Stomach (tissue), 9 donors: Measurements from ENCODE around the gene NTM. TPM values are rescaled to one million over a fixed set of nuclear protein-coding genes. Genes with fewer than 3 reads are reported as not detected.
A peak's percentile ranks its signal among the peaks of the same experiment; 100 is the strongest.

Source experiments
- DNase-seq, 2 donors: peaks; one replicate each; pipeline versions ENCODE4 v3.0.0 to v3.0.0-alpha.2; 2013 to 2019
- H3K27ac ChIP-seq, 5 donors: fragments of 200-600 bp in 4 of 5; sonication (generic) in 4 of 5; one replicate each; pipeline ENCODE4 v1.5.1; 2013 to 2019; ENCODE audit warnings: mild to moderate bottlenecking in 1 of 5, moderate library complexity in 1 of 5
- H3K27me3 ChIP-seq, 3 donors: fragments of 200-600 bp; sonication (generic); one replicate each; pipeline ENCODE4 v1.5.1; 2017 to 2019; ENCODE audit warnings: mixed run types in 1 of 3
- H3K36me3 ChIP-seq, 4 donors: fragments of 200-600 bp; sonication (generic); 1 replicate in 3 of 4; 2 replicates in 1 of 4; pipeline ENCODE4 v1.5.1; 2016 to 2019
- H3K4me1 ChIP-seq, 4 donors: fragments of 200-600 bp; sonication (generic); one replicate each; pipeline ENCODE4 v1.5.1; 2016 to 2019
- H3K4me3 ChIP-seq, 4 donors: fragments of 200-600 bp; sonication (generic) in 3 of 4; one replicate each; pipeline ENCODE4 v1.5.1; 2016 to 2019; ENCODE audit warnings: mild to moderate bottlenecking in 1 of 4
- H3K9me3 ChIP-seq, 4 donors: fragments of 200-600 bp; sonication (generic); one replicate each; pipeline ENCODE4 v1.5.1; 2016 to 2019
- CTCF ChIP-seq, 7 experiments: fragments of 450-650 bp in 4 of 7; fragments of 200-600 bp in 3 of 7; sonication (generic) in 3 of 7; IDR thresholded peaks; one replicate each; pipeline ENCODE4 v1.5.1; 2016 to 2019; ENCODE audit warnings: antibody characterized with exemption in 7 of 7, control low read depth in 2 of 7, mild to moderate bottlenecking in 1 of 7
- EP300 ChIP-seq: sonication (generic); formaldehyde crosslinking; IDR thresholded peaks from one replicate; pipeline ENCODE4 v1.6.1; 2017; ENCODE audit warnings: antibody characterized with exemption
- POLR2A ChIP-seq, 4 donors: fragments of 450-650 bp; IDR thresholded peaks; one replicate each; pipeline ENCODE4 v1.6.1; 2016; ENCODE audit warnings: antibody characterized with exemption in 4 of 4, control low read depth in 2 of 4, mild to moderate bottlenecking in 1 of 4, moderate library complexity in 1 of 4
- POLR2AphosphoS5 ChIP-seq, 3 donors: sonication (generic); formaldehyde crosslinking; IDR thresholded peaks; one replicate each; pipeline ENCODE4 v1.6.1; 2016; ENCODE audit warnings: antibody characterized with exemption in 3 of 3
- WGBS, 5 donors: extraction: QIAGEN DNeasy Blood & Tissue Kit in 3 of 5; methylation state at CpG; one replicate each; pipeline versions ENCODE4 v1.1.5 to v1.1.7; 2013 to 2018; 5-methylcytosine and 5-hydroxymethylcytosine counted together
- intact Hi-C: fragments of 100-400 bp; cut with DNase I; formaldehyde crosslinking; loops from one replicate; pipeline ENCODE4 v1.15.1; 2023; ENCODE audit warnings: low total_unique reads
- polyA plus RNA-seq, 3 donors: library from polyadenylated mRNA; stranded (reverse); fragments of 200-250 nt; gene quantifications; one replicate each; pipeline ENCODE4 v1.2.3, GENCODE V29; 2013
- total RNA-seq, 5 donors: library from RNA; depleted of rRNA; stranded (reverse); fragments of >200 nt; gene quantifications; one replicate each; pipeline versions ENCODE4 v1.1.0 to v1.2.3, GENCODE V29; 2014 to 2016
- donor health status: healthy with polysubstance abuse.
- donor health status: Bipolar disorder and iron deficiency.
- donor health status: healthy.

NTM gene
- total and polyA plus RNA-seq, 8 donors, result 0.50 to 8.4 (median 1.3) TPM; not detected in 3

- no peaks in the 10 kb centered on the region for H3K9me3 ChIP-seq
- DNase-seq, result peak; percentile 34 to 88
- H3K27me3 ChIP-seq, result peaks cover 0 to 5% (median 0%) of the 10 kb centered on the region in 3 donors
- H3K4me1 ChIP-seq, result no peaks in the 10 kb centered on the region
- 42 to 54% (median 43%) methylated on average over 10 of the region's 10 CpGs for WGBS, 5 donors
- no peak overlapping the region for H3K4me3 ChIP-seq
- intact Hi-C loops, result no loop called here
- no peak for TF ChIP-seq POLR2A (IDR thresholded peaks at IDR 0.05)
- TF ChIP-seq CTCF (IDR thresholded peaks at IDR 0.05), result peak in 3 of 7 experiments; percentile 19 to 27 (median 23)
- H3K36me3 ChIP-seq, result no peaks in the 10 kb centered on the region
- H3K27ac ChIP-seq, result no peak overlapping the region
These were observed 497.2 kb downstream of the NTM start for GRCh38 chr11:131867457-131868257.

GRCh38 chr11:131868629-131869507 is 498.5 kb downstream of the NTM start:
- H3K27me3 ChIP-seq, result peaks cover 0 to 5% (median 0%) of the 10 kb centered on the region in 3 donors
- intact Hi-C loops, result no loop called here

GRCh38 chr11:131870305-131870704 is 499.9 kb downstream of the NTM start:
- TF ChIP-seq CTCF (IDR thresholded peaks at IDR 0.05), result no peak
- no peak for TF ChIP-seq POLR2AphosphoS5 (IDR thresholded peaks at IDR 0.05)
- TF ChIP-seq POLR2A (IDR thresholded peaks at IDR 0.05), result no peak
- H3K27me3 ChIP-seq, result peaks cover 0 to 5% (median 0%) of the 10 kb centered on the region in 3 donors
- H3K4me3 ChIP-seq, result no peak overlapping the region
- H3K36me3 ChIP-seq, result no peaks in the 10 kb centered on the region
- DNase-seq, result no peak
- WGBS, 5 donors, result 59 to 83% (median 70%) methylated on average over 2 of the region's 2 CpGs
- H3K9me3 ChIP-seq, result no peaks in the 10 kb centered on the region
- H3K4me1 ChIP-seq, result no peaks in the 10 kb centered on the region
- intact Hi-C loops, result no loop called here
- H3K27ac ChIP-seq, result no peak overlapping the region

More at GRCh38 chr11:131868629-131869507, 498.5 kb downstream of the NTM start:
- no peaks in the 10 kb centered on the region for H3K36me3 ChIP-seq
- H3K27ac ChIP-seq, result no peak overlapping the region
- DNase-seq, result no peak
- TF ChIP-seq CTCF (IDR thresholded peaks at IDR 0.05) (no peak), POLR2AphosphoS5 (IDR thresholded peaks at IDR 0.05) (no peak), POLR2A (IDR thresholded peaks at IDR 0.05) (no peak), EP300 (no peak)
- 78 to 83% (median 81%) methylated on average over 18 of the region's 18 CpGs for WGBS, 5 donors
- H3K4me3 ChIP-seq, result no peak overlapping the region
- H3K4me1 ChIP-seq, result no peaks in the 10 kb centered on the region
- no peaks in the 10 kb centered on the region for H3K9me3 ChIP-seq

GRCh38 chr11:131871006-131871405 is 500.6 kb downstream of the NTM start:
- H3K4me1 ChIP-seq, result no peaks in the 10 kb centered on the region
- no peak overlapping the region for H3K4me3 ChIP-seq
- peaks cover 0 to 5% (median 0%) of the 10 kb centered on the region in 3 donors for H3K27me3 ChIP-seq
- WGBS, 5 donors, result 51 to 79% (median 63%) methylated on average over 2 of the region's 2 CpGs
- H3K36me3 ChIP-seq, result no peaks in the 10 kb centered on the region
- no peak overlapping the region for H3K27ac ChIP-seq
- intact Hi-C loops, result no loop called here
- no peaks in the 10 kb centered on the region for H3K9me3 ChIP-seq
- TF ChIP-seq CTCF (IDR thresholded peaks at IDR 0.05) (no peak), EP300 (no peak), POLR2AphosphoS5 (IDR thresholded peaks at IDR 0.05) (no peak), POLR2A (IDR thresholded peaks at IDR 0.05) (no peak)
- DNase-seq, result no peak
